CD8-positive, alpha-beta memory T cell (primary cell): ENCODE results near the gene UGT1A1. TPM values are rescaled to one million over a fixed set of nuclear protein-coding genes. Genes with fewer than 3 reads are reported as not detected.
A peak's percentile ranks its signal among the peaks of the same experiment; 100 is the strongest.

Source experiments
- CTCF ChIA-PET: fragments of 350-600 bp; sonication (Branson Sonifier 250); formaldehyde crosslinking; loops from one replicate; lab custom pipeline; 2021; ENCODE audit warnings: antibody characterized with exemption; lab: Charles Lee
- POLR2A ChIA-PET: fragments of 350-600 bp; sonication (Branson Sonifier 250); formaldehyde crosslinking; loops from one replicate; lab custom pipeline; 2021; ENCODE audit warnings: antibody characterized with exemption; lab: Charles Lee
- DNase-seq, 5 donors: peaks; one replicate each; pipeline versions ENCODE4 v3.0.0 to v3.0.0-alpha.2; 2020 to 2022; ENCODE audit warnings: mixed read lengths in 1 of 5
- H3K27ac ChIP-seq: one replicate; pipeline ENCODE4 v1.7.0; 2013; ENCODE audit warnings: low read depth, mild to moderate bottlenecking, low read length, moderate library complexity
- H3K27me3 ChIP-seq: 2 replicates; pipeline ENCODE4 v1.7.0; 2013; ENCODE audit warnings: low read length, mild to moderate bottlenecking; ENCODE audit not compliant: insufficient read depth, poor library complexity, severe bottlenecking
- H3K36me3 ChIP-seq: 2 replicates; pipeline ENCODE4 v1.7.0; 2013; ENCODE audit warnings: mild to moderate bottlenecking, low read length, moderate library complexity; ENCODE audit not compliant: insufficient read depth
- H3K4me1 ChIP-seq: 2 replicates; pipeline ENCODE4 v1.7.0; 2013; ENCODE audit warnings: mild to moderate bottlenecking, low read length, moderate library complexity; ENCODE audit not compliant: insufficient read depth
- H3K4me3 ChIP-seq: 2 replicates; pipeline ENCODE4 v1.7.0; 2013; ENCODE audit warnings: mild to moderate bottlenecking, low read length
- H3K9me3 ChIP-seq: 2 replicates; pipeline ENCODE4 v1.7.0; 2013; ENCODE audit warnings: mild to moderate bottlenecking, low read length
- H3K27ac Mint-ChIP-seq, 8 donors: one replicate each; pipeline ENCODE4 v1.8.0; 2020 to 2021; ENCODE audit warnings: mixed read lengths in 8 of 8, mild to moderate bottlenecking in 6 of 8, inconsistent platforms in 3 of 8, moderate library complexity in 3 of 8
- H3K27me3 Mint-ChIP-seq, 2 donors: one replicate each; pipeline ENCODE4 v1.8.0; 2020 to 2021; ENCODE audit warnings: mixed read lengths in 2 of 2, mild to moderate bottlenecking in 1 of 2, moderate library complexity in 1 of 2
- H3K36me3 Mint-ChIP-seq, 3 donors: one replicate each; pipeline ENCODE4 v1.8.0; 2020 to 2021; ENCODE audit warnings: mixed read lengths in 3 of 3, inconsistent platforms in 1 of 3, mild to moderate bottlenecking in 1 of 3
- H3K4me1 Mint-ChIP-seq, 3 donors: one replicate each; pipeline ENCODE4 v1.8.0; 2020 to 2021; ENCODE audit warnings: mixed read lengths in 3 of 3, inconsistent platforms in 1 of 3, mild to moderate bottlenecking in 1 of 3
- H3K4me3 Mint-ChIP-seq, 7 donors: one replicate each; pipeline ENCODE4 v1.8.0; 2020 to 2021; ENCODE audit warnings: mixed read lengths in 7 of 7, mild to moderate bottlenecking in 6 of 7, moderate library complexity in 4 of 7, inconsistent platforms in 2 of 7
- H3K9me3 Mint-ChIP-seq, 5 donors: one replicate each; pipeline ENCODE4 v1.8.0; 2020 to 2022; ENCODE audit warnings: mixed read lengths in 5 of 5, mild to moderate bottlenecking in 3 of 5, moderate library complexity in 2 of 5, inconsistent platforms in 1 of 5
- polyA plus RNA-seq: library from polyadenylated mRNA; unstranded; fragments of 300-500 nt; fragmentation: Illumina TruSeq; gene quantifications from one replicate; pipeline ENCODE4 v1.2.3, GENCODE V29; 2021
- total RNA-seq, 2 experiments: library from RNA; stranded (reverse); gene quantifications; one replicate each; pipeline ENCODE4 v1.2.3, GENCODE V29; 2021

Gene UGT1A1
- total and polyA plus RNA-seq, 3 experiments from 2014 or later: not detected

- Mint-ChIP-seq H3K27ac (no peak overlapping the region), H3K27me3 (peaks cover 21 to 34% of the 10 kb centered on the region in 2 donors), H3K4me3 (no peak overlapping the region), H3K9me3 (no peaks in the 10 kb centered on the region), H3K4me1 (no peaks in the 10 kb centered on the region), H3K36me3 (no peaks in the 10 kb centered on the region)
- Histone ChIP-seq H3K9me3 (no peaks in the 10 kb centered on the region), H3K4me3 (no peak overlapping the region), H3K4me1 (no peaks in the 10 kb centered on the region), H3K27ac (no peak overlapping the region), H3K27me3 (peaks cover 5% of the 10 kb centered on the region), H3K36me3 (no peaks in the 10 kb centered on the region)
- DNase-seq: no peak
- ChIA-PET CTCF (no interaction called here), POLR2A (no interaction called here)
Measured at GRCh38 chr2:233811087-233811486, 51.0 kb downstream of the UGT1A1 start.

GRCh38 chr2:233811732-233812131 lies 51.7 kb downstream of the UGT1A1 start:
- Mint-ChIP-seq H3K27ac (no peak overlapping the region), H3K4me1 (no peaks in the 10 kb centered on the region), H3K27me3 (peaks cover 21 to 39% of the 10 kb centered on the region in 2 donors), H3K9me3 (no peaks in the 10 kb centered on the region), H3K36me3 (no peaks in the 10 kb centered on the region), H3K4me3 (no peak overlapping the region)
- H3K36me3 ChIP-seq: no peaks in the 10 kb centered on the region
- H3K27ac ChIP-seq: no peak overlapping the region
- H3K4me1 ChIP-seq: no peaks in the 10 kb centered on the region
- H3K4me3 ChIP-seq: no peak overlapping the region
- ChIA-PET CTCF (no interaction called here), POLR2A (no interaction called here)
- H3K9me3 ChIP-seq: no peaks in the 10 kb centered on the region
- DNase-seq: peak in 1 of 5 donors; percentile 39
- H3K27me3 ChIP-seq: peaks cover 5% of the 10 kb centered on the region

- H3K9me3 ChIP-seq: no peaks in the 10 kb centered on the region
- no peak overlapping the region for H3K4me3 ChIP-seq
- peaks cover 17 to 45% of the 10 kb centered on the region in 2 donors for H3K27me3 Mint-ChIP-seq
- H3K36me3 Mint-ChIP-seq: no peaks in the 10 kb centered on the region
- no peak overlapping the region for H3K27ac ChIP-seq
- POLR2A ChIA-PET: no interaction called here
- no peaks in the 10 kb centered on the region for H3K4me1 Mint-ChIP-seq
- DNase-seq: peak in 1 of 5 donors; percentile 30
- H3K4me3 Mint-ChIP-seq: no peak overlapping the region
- CTCF ChIA-PET: no interaction called here
- H3K9me3 Mint-ChIP-seq: no peaks in the 10 kb centered on the region
- H3K4me1 ChIP-seq: no peaks in the 10 kb centered on the region
- peaks cover 2% of the 10 kb centered on the region for H3K27me3 ChIP-seq
- no peak overlapping the region for H3K27ac Mint-ChIP-seq
- H3K36me3 ChIP-seq: no peaks in the 10 kb centered on the region
Measured at GRCh38 chr2:233813236-233814055, 53.4 kb downstream of the UGT1A1 start.

- Histone ChIP-seq H3K4me3 (no peak overlapping the region), H3K4me1 (no peaks in the 10 kb centered on the region), H3K36me3 (no peaks in the 10 kb centered on the region), H3K9me3 (no peaks in the 10 kb centered on the region), H3K27me3 (no peaks in the 10 kb centered on the region), H3K27ac (no peak overlapping the region)
- ChIA-PET CTCF (no interaction called here), POLR2A (no interaction called here)
- no peak for DNase-seq
- Mint-ChIP-seq H3K4me1 (no peaks in the 10 kb centered on the region), H3K27ac (no peak overlapping the region), H3K4me3 (no peak overlapping the region), H3K36me3 (no peaks in the 10 kb centered on the region), H3K9me3 (no peaks in the 10 kb centered on the region), H3K27me3 (peaks cover 11 to 38% of the 10 kb centered on the region in 2 donors)
Measured at GRCh38 chr2:233814056-233814835, 54.2 kb downstream of the UGT1A1 start.

GRCh38 chr2:233815861-233816260 lies 55.8 kb downstream of the UGT1A1 start:
- H3K27ac ChIP-seq: no peak overlapping the region
- Mint-ChIP-seq H3K27me3 (peaks cover 6 to 32% of the 10 kb centered on the region in 2 donors), H3K4me1 (no peaks in the 10 kb centered on the region), H3K36me3 (no peaks in the 10 kb centered on the region), H3K4me3 (no peak overlapping the region), H3K27ac (no peak overlapping the region), H3K9me3 (no peaks in the 10 kb centered on the region)
- ChIA-PET CTCF (no interaction called here), POLR2A (no interaction called here)
- DNase-seq: no peak
- H3K4me3 ChIP-seq: no peak overlapping the region
- H3K9me3 ChIP-seq: no peaks in the 10 kb centered on the region
- no peaks in the 10 kb centered on the region for H3K36me3 ChIP-seq
- H3K4me1 ChIP-seq: no peaks in the 10 kb centered on the region
- H3K27me3 ChIP-seq: no peaks in the 10 kb centered on the region

- Mint-ChIP-seq H3K36me3 (no peaks in the 10 kb centered on the region), H3K4me1 (no peaks in the 10 kb centered on the region), H3K9me3 (no peaks in the 10 kb centered on the region), H3K27ac (no peak overlapping the region), H3K27me3 (peaks cover 6 to 31% of the 10 kb centered on the region in 2 donors), H3K4me3 (no peak overlapping the region)
- Histone ChIP-seq H3K36me3 (no peaks in the 10 kb centered on the region), H3K4me3 (no peak overlapping the region), H3K4me1 (no peaks in the 10 kb centered on the region), H3K27me3 (no peaks in the 10 kb centered on the region), H3K27ac (no peak overlapping the region), H3K9me3 (no peaks in the 10 kb centered on the region)
- no peak for DNase-seq
- POLR2A ChIA-PET: no interaction called here
- CTCF ChIA-PET: no interaction called here
Measured at GRCh38 chr2:233816334-233816733, 56.3 kb downstream of the UGT1A1 start.

GRCh38 chr2:233816771-233817170 lies 56.7 kb downstream of the UGT1A1 start:
- Histone ChIP-seq H3K36me3 (no peaks in the 10 kb centered on the region), H3K27ac (no peak overlapping the region), H3K4me3 (no peak overlapping the region), H3K9me3 (no peaks in the 10 kb centered on the region), H3K4me1 (no peaks in the 10 kb centered on the region), H3K27me3 (no peaks in the 10 kb centered on the region)
- CTCF ChIA-PET: no interaction called here
- POLR2A ChIA-PET: no interaction called here
- DNase-seq: peak in 1 of 5 donors; percentile 9
- no peaks in the 10 kb centered on the region for H3K36me3 Mint-ChIP-seq
- peaks cover 3 to 35% of the 10 kb centered on the region in 2 donors for H3K27me3 Mint-ChIP-seq
- no peak overlapping the region for H3K27ac Mint-ChIP-seq
- no peaks in the 10 kb centered on the region for H3K4me1 Mint-ChIP-seq
- H3K4me3 Mint-ChIP-seq: no peak overlapping the region
- no peaks in the 10 kb centered on the region for H3K9me3 Mint-ChIP-seq

GRCh38 chr2:233817361-233817911 lies 57.4 kb downstream of the UGT1A1 start:
- Mint-ChIP-seq H3K27me3 (peaks cover 3 to 31% of the 10 kb centered on the region in 2 donors), H3K4me1 (no peaks in the 10 kb centered on the region), H3K9me3 (no peaks in the 10 kb centered on the region), H3K36me3 (no peaks in the 10 kb centered on the region), H3K27ac (peak overlapping the region in 1 of 8 donors; percentile 44), H3K4me3 (no peak overlapping the region)
- CTCF ChIA-PET: no interaction called here
- Histone ChIP-seq H3K9me3 (no peaks in the 10 kb centered on the region), H3K4me3 (no peak overlapping the region), H3K27ac (no peak overlapping the region), H3K36me3 (no peaks in the 10 kb centered on the region), H3K27me3 (no peaks in the 10 kb centered on the region), H3K4me1 (no peaks in the 10 kb centered on the region)
- POLR2A ChIA-PET: no interaction called here
- peak in 1 of 5 donors; percentile 12 for DNase-seq
